AG04449 (cell line): Measurements from ENCODE around the gene RHO.
"Not testable (repeated sequence)": the region's sequence is repeated elsewhere in the genome, so short reads cannot be mapped to it uniquely, and the experiment has no call there.

Experiments used
- CTCF ChIA-PET: fragments of 350-600 bp; formaldehyde crosslinking; extraction: SDS; loops from one replicate; lab custom pipeline; 2021; ENCODE audit warnings: antibody characterized with exemption; lab: Yijun Ruan, JAX
- POLR2A ChIA-PET: fragments of 400-600, 350-600 bp; formaldehyde crosslinking; extraction: SDS; loops from one replicate; lab custom pipeline; 2020; ENCODE audit warnings: antibody characterized with exemption, inconsistent platforms; lab: Yijun Ruan, JAX
- DNase-seq: peaks from one replicate; pipeline ENCODE4 v3.0.0-alpha.2; 2010; ENCODE audit warnings: low read depth, low spot score
- H3K4me3 ChIP-seq: 2 replicates; pipeline ENCODE4 v1.5.1; 2011; ENCODE audit warnings: low read depth, mild to moderate bottlenecking, control low read depth, low read length
- TF ChIP-seq, protein P1 (sequence below): IDR thresholded peaks from one replicate; pipeline ENCODE4 v1.5.1; 2011; ENCODE audit warnings: mild to moderate bottlenecking, moderate library complexity, low read length, control low read depth, inconsistent platforms; ENCODE audit not compliant: insufficient read depth; ENCODE audit errors: missing control alignments

The RHO gene

DNA sequence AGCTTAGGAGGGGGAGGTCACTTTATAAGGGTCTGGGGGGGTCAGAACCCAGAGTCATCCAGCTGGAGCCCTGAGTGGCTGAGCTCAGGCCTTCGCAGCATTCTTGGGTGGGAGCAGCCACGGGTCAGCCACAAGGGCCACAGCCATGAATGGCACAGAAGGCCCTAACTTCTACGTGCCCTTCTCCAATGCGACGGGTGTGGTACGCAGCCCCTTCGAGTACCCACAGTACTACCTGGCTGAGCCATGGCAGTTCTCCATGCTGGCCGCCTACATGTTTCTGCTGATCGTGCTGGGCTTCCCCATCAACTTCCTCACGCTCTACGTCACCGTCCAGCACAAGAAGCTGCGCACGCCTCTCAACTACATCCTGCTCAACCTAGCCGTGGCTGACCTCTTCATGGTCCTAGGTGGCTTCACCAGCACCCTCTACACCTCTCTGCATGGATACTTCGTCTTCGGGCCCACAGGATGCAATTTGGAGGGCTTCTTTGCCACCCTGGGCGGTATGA is at the start of gene RHO:
Gene RHO (plus strand): TSS at position 51 of the 512 bp plus-strand sequence. CDS start 95 bp downstream, at position 146.
- H3K4me3 ChIP-seq, result no peak within 1 kb of the TSS
- ChIA-PET POLR2A (no interaction called here), CTCF (no interaction called here)
- DNase-seq, result no peak
- TF ChIP-seq, protein P1, sequence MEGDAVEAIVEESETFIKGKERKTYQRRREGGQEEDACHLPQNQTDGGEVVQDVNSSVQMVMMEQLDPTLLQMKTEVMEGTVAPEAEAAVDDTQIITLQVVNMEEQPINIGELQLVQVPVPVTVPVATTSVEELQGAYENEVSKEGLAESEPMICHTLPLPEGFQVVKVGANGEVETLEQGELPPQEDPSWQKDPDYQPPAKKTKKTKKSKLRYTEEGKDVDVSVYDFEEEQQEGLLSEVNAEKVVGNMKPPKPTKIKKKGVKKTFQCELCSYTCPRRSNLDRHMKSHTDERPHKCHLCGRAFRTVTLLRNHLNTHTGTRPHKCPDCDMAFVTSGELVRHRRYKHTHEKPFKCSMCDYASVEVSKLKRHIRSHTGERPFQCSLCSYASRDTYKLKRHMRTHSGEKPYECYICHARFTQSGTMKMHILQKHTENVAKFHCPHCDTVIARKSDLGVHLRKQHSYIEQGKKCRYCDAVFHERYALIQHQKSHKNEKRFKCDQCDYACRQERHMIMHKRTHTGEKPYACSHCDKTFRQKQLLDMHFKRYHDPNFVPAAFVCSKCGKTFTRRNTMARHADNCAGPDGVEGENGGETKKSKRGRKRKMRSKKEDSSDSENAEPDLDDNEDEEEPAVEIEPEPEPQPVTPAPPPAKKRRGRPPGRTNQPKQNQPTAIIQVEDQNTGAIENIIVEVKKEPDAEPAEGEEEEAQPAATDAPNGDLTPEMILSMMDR, result no peak

DNA sequence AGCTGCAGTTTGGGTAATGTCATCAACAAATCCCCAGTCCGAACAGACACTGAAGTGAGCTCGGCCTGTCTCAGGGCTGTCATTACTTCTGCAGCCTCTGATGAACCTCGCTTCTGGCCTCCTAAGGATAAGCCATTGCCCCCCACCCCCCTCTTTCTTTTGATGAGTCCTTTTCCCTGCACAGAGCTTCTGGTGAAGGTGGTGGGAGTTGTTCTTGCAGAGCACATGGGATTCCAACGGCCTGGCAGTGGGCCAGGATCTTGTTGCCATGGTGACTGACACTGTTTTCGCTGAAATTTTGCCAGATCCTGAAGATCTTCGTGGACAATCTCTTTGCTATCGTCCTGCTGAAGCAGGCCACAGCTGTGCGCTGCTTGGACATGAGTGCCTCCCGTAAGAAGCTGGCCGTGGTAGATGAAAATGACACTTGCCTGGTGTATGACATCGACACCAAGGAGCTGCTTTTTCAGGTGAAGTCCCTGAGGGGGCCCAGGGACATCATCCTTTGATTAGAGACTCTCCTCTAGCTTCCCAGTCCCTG is 47.1 kb upstream of the RHO start:
- POLR2A ChIA-PET, DNase-seq, H3K4me3 ChIP-seq: not testable (repeated sequence)
- CTCF ChIA-PET, result interaction anchor here (2.1 to 3.1 kb wide), 2 partner anchors 8 to 9 kb away, joined by 5 to 26 read pairs; no protein-coding TSS in a partner anchor

DNA sequence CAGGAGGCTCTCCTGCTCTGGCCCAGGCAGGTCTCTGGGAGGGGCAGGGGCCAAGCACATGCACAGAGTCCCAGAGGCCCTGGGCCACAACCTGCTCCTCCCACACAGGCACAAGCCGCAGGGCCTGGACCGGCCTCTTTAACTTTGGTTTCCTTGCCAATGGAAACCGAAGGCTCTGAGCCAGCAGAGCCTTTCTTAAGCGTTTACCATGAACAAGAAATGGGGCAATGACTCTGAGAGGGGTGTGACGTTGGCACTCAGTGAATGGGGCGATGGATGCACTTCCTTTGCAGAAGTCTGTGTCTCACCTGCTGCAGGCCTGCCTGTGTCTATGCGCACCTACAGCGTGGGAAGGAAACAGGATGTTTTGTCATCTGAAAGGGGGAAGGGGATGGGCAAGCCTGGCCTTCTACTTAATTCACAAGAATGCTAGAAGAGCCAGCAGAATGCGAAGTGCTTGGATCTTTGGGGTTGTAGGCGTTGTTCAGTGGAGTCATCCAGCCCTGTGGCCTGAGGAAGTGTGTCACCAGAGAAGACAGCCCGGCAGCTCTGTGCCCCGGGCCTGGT is 46.6 kb upstream of the RHO start:
- POLR2A ChIA-PET, result no interaction called here
- no peak for DNase-seq
- CTCF ChIA-PET, result interaction anchor here (2.1 to 3.1 kb wide), 2 partner anchors 8 to 9 kb away, joined by 5 to 26 read pairs; no protein-coding TSS in a partner anchor
- no peak overlapping the region for H3K4me3 ChIP-seq
- TF ChIP-seq, protein P1, result no peak

GRCh38 chr3:129482721-129483120 is 45.7 kb upstream of the RHO start:
- TF ChIP-seq, protein P1, result no peak
- CTCF ChIA-PET, result no interaction called here
- POLR2A ChIA-PET, result no interaction called here
- no peak for DNase-seq
- no peak overlapping the region for H3K4me3 ChIP-seq

DNA sequence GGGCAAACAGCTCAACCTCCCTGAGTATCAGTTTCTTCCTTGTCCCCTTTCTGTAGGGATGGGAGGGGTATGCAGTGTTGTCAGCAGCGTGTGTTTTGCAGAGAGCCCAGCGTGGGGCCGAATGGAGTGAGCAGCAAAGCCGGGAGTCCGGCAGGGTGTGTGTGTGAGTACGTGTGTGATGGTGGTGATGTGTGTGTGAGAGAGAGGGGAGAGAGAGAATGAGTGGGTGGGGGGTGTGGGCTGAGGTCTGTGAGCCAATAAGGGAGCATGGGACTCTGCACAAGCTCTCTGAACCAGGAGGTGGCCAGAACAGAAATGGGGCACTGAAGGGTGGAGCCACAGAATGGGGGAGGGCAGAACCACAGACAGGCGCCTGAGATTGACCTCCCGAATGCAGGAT is 44.6 kb upstream of the RHO start:
- ChIA-PET CTCF (no interaction called here), POLR2A (no interaction called here)
- DNase-seq, result no peak
- H3K4me3 ChIP-seq, result no peak overlapping the region
- TF ChIP-seq, protein P1, result no peak

- POLR2A ChIA-PET, DNase-seq, H3K4me3 ChIP-seq: not testable (repeated sequence)
- CTCF ChIA-PET, result interaction anchor here (0.8 to 10.7 kb wide), 4 partner anchors 10 to 342 kb away, joined by 4 to 164 read pairs (median 8); no protein-coding TSS in a partner anchor
Observed at GRCh38 chr3:129485146-129485545, 43.3 kb upstream of the RHO start.
